ENCODE data around the gene MAML2.

The MAML2 gene

GRCh38 chr11:96086111-96086510 is 256.9 kb downstream of the MAML2 start:
- no peaks in the 10 kb centered on the region for H3K27me3 ChIP-seq (replicated peaks; ENCODE audit: control insufficient read depth, insufficient read depth, low read length)
- H3K4me3 ChIP-seq (ENCODE audit: low read length) = no peak overlapping the region
- no peak overlapping the region for H3K9ac ChIP-seq (ENCODE audit: low read length)
- H3K4me1 ChIP-seq (ENCODE audit: control insufficient read depth, insufficient read depth, low read length) = peaks cover 35% of the 10 kb centered on the region
- DNase-seq (ENCODE audit: low read depth) = no peak
- no peaks in the 10 kb centered on the region for H3K9me3 ChIP-seq (ENCODE audit: control insufficient read depth, low read length)
- H3K36me3 ChIP-seq (ENCODE audit: control insufficient read depth, insufficient read depth, low read length, severe bottlenecking) = no peaks in the 10 kb centered on the region

GRCh38 chr11:96085319-96085930 is 257.6 kb downstream of the MAML2 start:
- H3K4me1 ChIP-seq (ENCODE audit: control insufficient read depth, insufficient read depth, low read length) = peaks cover 29% of the 10 kb centered on the region
- H3K36me3 ChIP-seq (ENCODE audit: control insufficient read depth, insufficient read depth, low read length, severe bottlenecking) = no peaks in the 10 kb centered on the region
- no peaks in the 10 kb centered on the region for H3K9me3 ChIP-seq (ENCODE audit: control insufficient read depth, low read length)
- H3K9ac ChIP-seq (ENCODE audit: low read length) = no peak overlapping the region
- H3K4me3 ChIP-seq (ENCODE audit: low read length) = no peak overlapping the region
- no peak for DNase-seq (ENCODE audit: low read depth)
- no peaks in the 10 kb centered on the region for H3K27me3 ChIP-seq (replicated peaks; ENCODE audit: control insufficient read depth, insufficient read depth, low read length)

GRCh38 chr11:96084610-96085318 is 258.2 kb downstream of the MAML2 start:
- no peaks in the 10 kb centered on the region for H3K36me3 ChIP-seq (ENCODE audit: control insufficient read depth, insufficient read depth, low read length, severe bottlenecking)
- H3K27me3 ChIP-seq (replicated peaks; ENCODE audit: control insufficient read depth, insufficient read depth, low read length) = no peaks in the 10 kb centered on the region

GRCh38 chr11:96082936-96083335 is 260.1 kb downstream of the MAML2 start:
- H3K9me3 ChIP-seq (ENCODE audit: control insufficient read depth, low read length) = no peaks in the 10 kb centered on the region
- H3K4me1 ChIP-seq (ENCODE audit: control insufficient read depth, insufficient read depth, low read length) = peaks cover 9% of the 10 kb centered on the region
- no peak overlapping the region for H3K9ac ChIP-seq (ENCODE audit: low read length)
- H3K36me3 ChIP-seq (ENCODE audit: control insufficient read depth, insufficient read depth, low read length, severe bottlenecking) = no peaks in the 10 kb centered on the region
- no peaks in the 10 kb centered on the region for H3K27me3 ChIP-seq (replicated peaks; ENCODE audit: control insufficient read depth, insufficient read depth, low read length)
- no peak for DNase-seq (ENCODE audit: low read depth)
- H3K4me3 ChIP-seq (ENCODE audit: low read length) = no peak overlapping the region

More at GRCh38 chr11:96084610-96085318, 258.2 kb downstream of the MAML2 start:
- Histone ChIP-seq H3K9ac (ENCODE audit: low read length) (no peak overlapping the region), H3K9me3 (ENCODE audit: control insufficient read depth, low read length) (no peaks in the 10 kb centered on the region), H3K4me3 (ENCODE audit: low read length) (no peak overlapping the region), H3K4me1 (ENCODE audit: control insufficient read depth, insufficient read depth, low read length) (peaks cover 22% of the 10 kb centered on the region)
- no peak for DNase-seq (ENCODE audit: low read depth)

- H3K36me3 ChIP-seq (ENCODE audit: control insufficient read depth, insufficient read depth, low read length, severe bottlenecking) = no peaks in the 10 kb centered on the region
- peaks cover 9% of the 10 kb centered on the region for H3K4me1 ChIP-seq (ENCODE audit: control insufficient read depth, insufficient read depth, low read length)
- no peak for DNase-seq (ENCODE audit: low read depth)
- no peak overlapping the region for H3K9ac ChIP-seq (ENCODE audit: low read length)
- no peaks in the 10 kb centered on the region for H3K9me3 ChIP-seq (ENCODE audit: control insufficient read depth, low read length)
- no peak overlapping the region for H3K4me3 ChIP-seq (ENCODE audit: low read length)
- no peaks in the 10 kb centered on the region for H3K27me3 ChIP-seq (replicated peaks; ENCODE audit: control insufficient read depth, insufficient read depth, low read length)
Measured at GRCh38 chr11:96082002-96082899, 260.7 kb downstream of the MAML2 start.

- no peaks in the 10 kb centered on the region for H3K9me3 ChIP-seq (ENCODE audit: control insufficient read depth, low read length)
Measured at GRCh38 chr11:96081561-96081960, 261.4 kb downstream of the MAML2 start.

GRCh38 chr11:96079691-96080090 is 263.3 kb downstream of the MAML2 start:
- no peaks in the 10 kb centered on the region for H3K9me3 ChIP-seq (ENCODE audit: control insufficient read depth, low read length)
- H3K4me1 ChIP-seq (ENCODE audit: control insufficient read depth, insufficient read depth, low read length) = peaks cover 31% of the 10 kb centered on the region
- H3K4me3 ChIP-seq (ENCODE audit: low read length) = no peak overlapping the region
- H3K27me3 ChIP-seq (replicated peaks; ENCODE audit: control insufficient read depth, insufficient read depth, low read length) = no peaks in the 10 kb centered on the region
- no peaks in the 10 kb centered on the region for H3K36me3 ChIP-seq (ENCODE audit: control insufficient read depth, insufficient read depth, low read length, severe bottlenecking)
- no peak overlapping the region for H3K9ac ChIP-seq (ENCODE audit: low read length)
- no peak for DNase-seq (ENCODE audit: low read depth)

More at GRCh38 chr11:96081561-96081960, 261.4 kb downstream of the MAML2 start:
- Histone ChIP-seq H3K36me3 (ENCODE audit: control insufficient read depth, insufficient read depth, low read length, severe bottlenecking) (no peaks in the 10 kb centered on the region), H3K4me3 (ENCODE audit: low read length) (no peak overlapping the region), H3K27me3 (replicated peaks; ENCODE audit: control insufficient read depth, insufficient read depth, low read length) (no peaks in the 10 kb centered on the region), H3K4me1 (ENCODE audit: control insufficient read depth, insufficient read depth, low read length) (peaks cover 13% of the 10 kb centered on the region), H3K9ac (ENCODE audit: low read length) (no peak overlapping the region)
- DNase-seq (ENCODE audit: low read depth) = no peak

- no peak overlapping the region for H3K9ac ChIP-seq (ENCODE audit: low read length)
- H3K36me3 ChIP-seq (ENCODE audit: control insufficient read depth, insufficient read depth, low read length, severe bottlenecking) = no peaks in the 10 kb centered on the region
- H3K27me3 ChIP-seq (replicated peaks; ENCODE audit: control insufficient read depth, insufficient read depth, low read length) = no peaks in the 10 kb centered on the region
- no peak for DNase-seq (ENCODE audit: low read depth)
- no peak overlapping the region for H3K4me3 ChIP-seq (ENCODE audit: low read length)
- H3K4me1 ChIP-seq (ENCODE audit: control insufficient read depth, insufficient read depth, low read length) = peaks cover 27% of the 10 kb centered on the region
- H3K9me3 ChIP-seq (ENCODE audit: control insufficient read depth, low read length) = no peaks in the 10 kb centered on the region
Measured at GRCh38 chr11:96075532-96075959, 267.4 kb downstream of the MAML2 start.

GRCh38 chr11:96074551-96075310 is 268.3 kb downstream of the MAML2 start:
- no peak for DNase-seq (ENCODE audit: low read depth)
- Histone ChIP-seq H3K27me3 (replicated peaks; ENCODE audit: control insufficient read depth, insufficient read depth, low read length) (no peaks in the 10 kb centered on the region), H3K9ac (ENCODE audit: low read length) (no peak overlapping the region), H3K9me3 (ENCODE audit: control insufficient read depth, low read length) (no peaks in the 10 kb centered on the region), H3K4me3 (ENCODE audit: low read length) (no peak overlapping the region), H3K4me1 (ENCODE audit: control insufficient read depth, insufficient read depth, low read length) (peaks cover 27% of the 10 kb centered on the region), H3K36me3 (ENCODE audit: control insufficient read depth, insufficient read depth, low read length, severe bottlenecking) (no peaks in the 10 kb centered on the region)

GRCh38 chr11:96073536-96073935 is 269.5 kb downstream of the MAML2 start:
- no peaks in the 10 kb centered on the region for H3K9me3 ChIP-seq (ENCODE audit: control insufficient read depth, low read length)
- DNase-seq (ENCODE audit: low read depth) = no peak
- no peak overlapping the region for H3K9ac ChIP-seq (ENCODE audit: low read length)
- H3K27me3 ChIP-seq (replicated peaks; ENCODE audit: control insufficient read depth, insufficient read depth, low read length) = no peaks in the 10 kb centered on the region
- H3K36me3 ChIP-seq (ENCODE audit: control insufficient read depth, insufficient read depth, low read length, severe bottlenecking) = no peaks in the 10 kb centered on the region
- H3K4me3 ChIP-seq (ENCODE audit: low read length) = no peak overlapping the region
- peaks cover 27% of the 10 kb centered on the region for H3K4me1 ChIP-seq (ENCODE audit: control insufficient read depth, insufficient read depth, low read length)
